ENCODE measurements around the gene EXOSC3. TPM values are rescaled to one million over a fixed set of nuclear protein-coding genes. Genes with fewer than 3 reads are reported as not detected.
A peak's percentile ranks its signal among the peaks of the same experiment; 100 is the strongest.

The EXOSC3 gene
- total RNA-seq, 1 experiment from 2014 or later = 37.9 TPM

GRCh38 chr9:37751186-37751585 lies 33.7 kb downstream of the EXOSC3 start:
- Histone ChIP-seq H3K4me3 (no peak overlapping the region), H3K27me3 (no peaks in the 10 kb centered on the region), H3K36me3 (no peaks in the 10 kb centered on the region), H3K9me3 (peaks cover 3% of the 10 kb centered on the region)
- no peak for DNase-seq

DNA sequence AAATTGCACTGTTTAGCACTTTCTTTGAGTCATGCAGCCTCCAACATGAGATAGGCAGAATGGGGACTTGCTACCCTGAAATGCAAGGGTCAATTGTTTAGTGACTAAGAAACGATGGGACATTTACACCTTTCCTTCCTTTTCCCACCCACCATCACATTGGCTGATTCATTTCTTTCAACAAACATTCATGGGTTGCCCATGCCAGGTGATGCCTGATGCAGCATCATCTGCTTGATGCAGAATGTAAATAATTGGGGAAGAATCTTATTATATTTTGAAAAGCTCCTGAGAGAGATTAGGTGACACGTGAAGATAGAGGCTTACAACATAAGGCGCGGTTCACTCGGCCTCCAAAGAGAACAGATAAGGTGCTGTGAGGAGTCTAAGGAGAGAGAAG lies 35.7 kb downstream of the EXOSC3 start:
- Histone ChIP-seq H3K4me3 (no peak overlapping the region), H3K9me3 (peaks cover 3% of the 10 kb centered on the region), H3K36me3 (no peaks in the 10 kb centered on the region), H3K27me3 (no peaks in the 10 kb centered on the region)
- no peak for DNase-seq

DNA sequence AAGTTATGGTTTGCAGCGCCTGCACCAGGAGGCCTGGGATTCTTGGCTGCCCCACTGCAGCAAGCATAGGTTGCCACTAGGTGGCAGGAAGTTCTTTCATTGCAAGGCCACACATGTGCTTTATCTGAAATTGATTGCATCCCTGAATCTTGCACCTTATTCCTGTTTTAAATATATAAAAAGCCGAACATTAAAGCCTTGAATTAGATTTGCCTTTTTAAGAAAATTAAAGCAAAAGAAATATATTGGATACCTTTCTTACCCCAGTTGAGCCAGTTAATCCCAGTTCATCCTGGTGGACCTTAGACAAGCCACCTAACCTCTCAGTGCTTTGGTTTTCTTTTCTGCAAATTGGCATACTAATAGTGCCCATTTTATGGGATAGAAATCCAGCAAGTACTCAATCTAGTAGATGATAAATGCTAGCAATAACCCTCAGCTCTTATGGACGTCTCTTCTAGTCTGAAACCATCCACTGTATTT lies 37.6 kb downstream of the EXOSC3 start:
- no peaks in the 10 kb centered on the region for H3K27me3 ChIP-seq
- H3K9me3 ChIP-seq = no peaks in the 10 kb centered on the region
- no peaks in the 10 kb centered on the region for H3K36me3 ChIP-seq
- no peak overlapping the region for H3K4me3 ChIP-seq
- peak; percentile 45 for DNase-seq

DNA sequence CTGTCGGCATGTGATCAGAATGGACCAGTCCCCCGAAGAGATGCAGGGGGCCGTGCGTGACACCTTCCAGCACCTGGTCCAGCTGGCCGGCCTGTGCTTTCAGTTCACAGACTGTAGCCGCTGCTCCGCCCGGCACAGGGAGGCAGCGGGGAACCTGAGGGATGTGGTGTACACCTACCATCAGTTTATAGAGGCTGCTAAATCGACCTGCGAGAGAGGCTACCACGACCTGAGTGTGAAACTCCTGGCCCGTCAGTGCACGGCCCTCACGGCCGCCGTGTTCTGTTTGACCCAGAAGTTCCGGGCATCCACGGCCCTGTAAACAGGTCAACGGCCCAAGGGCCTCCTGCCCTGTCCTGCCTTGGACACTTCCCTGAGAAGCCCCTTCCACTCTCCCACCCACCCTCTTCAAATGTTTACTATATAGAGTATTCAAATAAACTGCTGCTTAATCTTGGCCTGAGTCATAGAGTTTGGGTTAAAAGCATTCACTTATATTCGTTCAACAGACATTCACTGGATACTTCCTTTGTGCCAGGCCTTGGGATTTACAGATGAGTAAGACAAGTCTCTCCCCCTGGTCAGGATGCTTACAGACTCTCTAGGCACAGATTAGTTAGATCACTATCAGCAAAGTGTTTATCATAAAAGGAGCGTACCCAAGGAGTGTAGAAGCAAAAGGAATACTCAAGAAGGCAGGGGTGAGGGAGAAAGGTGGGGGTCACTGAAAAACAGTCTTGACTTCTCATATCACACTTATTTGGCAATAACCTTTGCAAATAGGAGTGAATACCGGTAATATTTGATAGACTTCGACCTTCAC lies 38.2 kb downstream of the EXOSC3 start:
- peak; percentile 23 for DNase-seq
- Histone ChIP-seq H3K27me3 (no peaks in the 10 kb centered on the region), H3K36me3 (no peaks in the 10 kb centered on the region), H3K4me3 (no peak overlapping the region), H3K9me3 (no peaks in the 10 kb centered on the region)

DNA sequence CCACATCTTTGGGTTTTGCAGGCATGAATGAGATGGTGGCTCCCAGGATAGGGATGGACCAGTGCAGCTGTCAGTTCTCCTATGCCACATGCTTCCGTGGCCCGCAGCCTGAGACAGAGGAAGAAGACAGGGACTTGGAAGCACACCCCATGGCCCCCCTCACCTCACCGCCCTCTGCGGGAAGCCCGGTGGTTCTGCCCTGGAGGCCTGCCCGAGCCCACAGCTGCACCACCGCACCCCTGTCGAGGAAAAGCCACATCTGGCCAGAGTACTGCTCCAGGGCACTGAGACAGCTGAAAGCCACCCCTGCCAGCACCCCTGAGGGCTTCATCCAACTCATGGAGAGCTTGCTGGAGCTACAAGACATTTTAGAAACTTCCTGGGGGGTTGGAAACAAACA lies 38.9 kb downstream of the EXOSC3 start:
- no peak overlapping the region for H3K4me3 ChIP-seq
- no peaks in the 10 kb centered on the region for H3K36me3 ChIP-seq
- H3K9me3 ChIP-seq = no peaks in the 10 kb centered on the region
- peak; percentile 62 for DNase-seq
- H3K27me3 ChIP-seq = no peaks in the 10 kb centered on the region

- DNase-seq = no peak
- H3K9me3 ChIP-seq = no peaks in the 10 kb centered on the region
- H3K4me3 ChIP-seq = no peak overlapping the region
- H3K27me3 ChIP-seq = no peaks in the 10 kb centered on the region
- no peaks in the 10 kb centered on the region for H3K36me3 ChIP-seq
Measured at GRCh38 chr9:37740631-37741328, 44.1 kb downstream of the EXOSC3 start.

DNA sequence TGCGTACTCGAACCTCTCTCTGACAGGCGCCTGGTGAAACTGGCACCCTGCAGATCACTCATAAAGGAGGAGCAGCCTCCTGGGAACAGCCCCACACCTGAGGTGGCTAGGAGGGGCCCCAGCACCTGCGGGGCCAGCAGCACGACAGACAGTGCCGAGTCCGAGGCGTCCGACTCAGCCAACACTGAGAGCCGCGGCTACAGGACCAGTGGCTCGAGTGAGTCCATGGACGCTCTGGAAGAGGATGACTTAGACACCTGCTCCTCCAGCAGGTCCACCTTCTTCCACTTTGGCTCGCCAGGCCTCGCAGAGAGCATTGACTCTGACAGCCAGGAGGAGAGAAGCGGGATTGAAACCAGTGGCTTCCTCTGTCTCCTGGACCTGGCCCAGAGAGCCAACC lies 44.7 kb downstream of the EXOSC3 start:
- Histone ChIP-seq H3K9me3 (no peaks in the 10 kb centered on the region), H3K4me3 (no peak overlapping the region), H3K36me3 (no peaks in the 10 kb centered on the region), H3K27me3 (no peaks in the 10 kb centered on the region)
- DNase-seq = no peak

GRCh38 chr9:37739222-37739621 lies 45.6 kb downstream of the EXOSC3 start:
- Histone ChIP-seq H3K9me3 (no peaks in the 10 kb centered on the region), H3K4me3 (no peak overlapping the region), H3K27me3 (no peaks in the 10 kb centered on the region), H3K36me3 (no peaks in the 10 kb centered on the region)
- no peak for DNase-seq

DNA sequence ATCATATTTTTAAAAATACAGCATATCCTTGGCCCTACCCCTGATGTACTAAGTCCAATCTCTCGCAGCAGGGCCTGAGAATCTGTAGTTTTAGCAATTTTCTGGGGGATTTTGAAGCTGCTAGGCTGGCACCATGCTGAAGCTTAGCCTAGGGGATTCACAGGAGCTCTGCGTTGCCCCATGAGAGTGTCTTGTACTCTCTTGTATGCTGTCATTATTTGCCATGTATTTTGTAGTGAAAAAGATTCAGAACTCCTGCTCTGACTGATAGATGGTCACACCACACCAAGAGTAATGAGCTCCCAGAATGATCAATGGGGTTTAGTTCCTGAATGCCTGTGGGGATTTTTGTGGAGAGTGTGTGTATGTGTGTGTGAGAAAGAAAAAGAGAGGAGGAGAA lies 51.9 kb downstream of the EXOSC3 start:
- no peak overlapping the region for H3K4me3 ChIP-seq
- no peak for DNase-seq
- H3K27me3 ChIP-seq = no peaks in the 10 kb centered on the region
- no peaks in the 10 kb centered on the region for H3K36me3 ChIP-seq
- no peaks in the 10 kb centered on the region for H3K9me3 ChIP-seq

DNA sequence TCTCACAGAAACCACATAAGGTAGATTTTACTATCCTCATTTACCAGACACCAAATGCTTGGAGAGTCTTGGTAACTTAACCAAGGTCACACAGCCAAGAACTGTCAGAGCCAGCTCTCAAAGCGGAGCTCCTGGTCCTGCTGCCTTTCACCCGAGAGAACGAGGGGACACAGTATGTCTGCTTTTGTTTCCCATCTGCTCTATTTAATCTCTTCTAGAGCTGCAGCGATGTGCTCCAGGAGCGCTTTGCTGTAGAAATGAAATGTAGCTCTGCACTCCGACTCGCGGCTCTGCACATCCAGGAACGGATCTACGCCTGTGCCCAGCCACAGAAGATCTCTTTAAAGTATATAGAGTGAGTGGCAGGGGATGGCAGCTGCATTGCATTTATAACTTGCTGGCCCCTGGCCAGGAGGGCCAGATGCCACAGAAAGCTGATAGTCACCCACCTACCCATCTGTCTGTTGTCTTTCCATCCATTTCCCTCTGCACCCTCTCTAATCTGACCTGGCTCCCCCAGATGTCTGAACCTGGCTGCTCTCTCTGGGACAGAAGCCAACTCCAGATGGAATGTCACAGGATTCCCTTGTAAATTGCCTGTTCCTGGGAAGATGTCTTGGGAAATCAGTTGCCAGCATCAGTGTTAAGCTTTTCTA lies 52.6 kb downstream of the EXOSC3 start:
- Histone ChIP-seq H3K4me3 (no peak overlapping the region), H3K36me3 (no peaks in the 10 kb centered on the region), H3K27me3 (no peaks in the 10 kb centered on the region), H3K9me3 (no peaks in the 10 kb centered on the region)
- no peak for DNase-seq

- H3K9me3 ChIP-seq = no peaks in the 10 kb centered on the region
- no peak overlapping the region for H3K4me3 ChIP-seq
- DNase-seq = no peak
- H3K27me3 ChIP-seq = no peaks in the 10 kb centered on the region
- H3K36me3 ChIP-seq = no peaks in the 10 kb centered on the region
Measured at GRCh38 chr9:37730839-37731238, 54.0 kb downstream of the EXOSC3 start.

DNA sequence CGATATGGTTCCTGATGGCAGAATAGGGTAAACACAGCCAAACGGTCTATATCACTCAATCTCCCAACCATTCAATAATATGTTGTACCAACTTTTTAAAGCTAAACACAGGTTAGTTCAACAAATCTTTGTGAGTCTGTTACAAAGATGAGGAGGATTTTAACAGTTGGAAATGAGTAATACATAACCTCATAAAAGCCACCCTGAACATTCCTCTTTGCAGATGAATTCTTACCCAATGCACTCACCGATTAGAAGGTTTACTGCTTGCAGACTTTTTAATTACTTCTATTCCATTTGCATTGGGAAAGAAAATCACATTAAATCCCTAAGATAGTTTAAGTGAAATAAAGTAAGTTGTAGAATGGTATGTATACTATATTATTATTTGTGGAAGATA lies 54.6 kb downstream of the EXOSC3 start:
- H3K4me3 ChIP-seq = no peak overlapping the region
- DNase-seq = no peak
- no peaks in the 10 kb centered on the region for H3K9me3 ChIP-seq
- no peaks in the 10 kb centered on the region for H3K27me3 ChIP-seq
- no peaks in the 10 kb centered on the region for H3K36me3 ChIP-seq

Other genes with a start within 250 kb of the EXOSC3 start
- 0.84 and 4.3 TPM in 2 replicates for gene FBXO10, start 208.7 kb downstream of the EXOSC3 start, total RNA-seq (2014; rRNA removed; shearing (Covaris generic); ENCODE audit: low replicate concordance)
- 101 and 179 TPM in 2 replicates for gene TOMM5, start 192.5 kb downstream of the EXOSC3 start, total RNA-seq (2014; rRNA removed; shearing (Covaris generic); ENCODE audit: low replicate concordance)
- not detected in 2 replicates for gene FRMPD1, start 134.1 kb downstream of the EXOSC3 start, total RNA-seq (2014; rRNA removed; shearing (Covaris generic); ENCODE audit: low replicate concordance)
- 1.5 and 5.1 TPM in 2 replicates for gene TRMT10B, start 31.3 kb downstream of the EXOSC3 start, total RNA-seq (2014; rRNA removed; shearing (Covaris generic); ENCODE audit: low replicate concordance)
- 6.7 and 12.2 TPM in 2 replicates for gene DCAF10, start 15.7 kb upstream of the EXOSC3 start, total RNA-seq (2014; rRNA removed; shearing (Covaris generic); ENCODE audit: low replicate concordance)
- 9.0 and 15.9 TPM in 2 replicates for gene SLC25A51, start 119.1 kb upstream of the EXOSC3 start, total RNA-seq (2014; rRNA removed; shearing (Covaris generic); ENCODE audit: low replicate concordance)